Measurements from ENCODE around the gene THOC6.

DNA sequence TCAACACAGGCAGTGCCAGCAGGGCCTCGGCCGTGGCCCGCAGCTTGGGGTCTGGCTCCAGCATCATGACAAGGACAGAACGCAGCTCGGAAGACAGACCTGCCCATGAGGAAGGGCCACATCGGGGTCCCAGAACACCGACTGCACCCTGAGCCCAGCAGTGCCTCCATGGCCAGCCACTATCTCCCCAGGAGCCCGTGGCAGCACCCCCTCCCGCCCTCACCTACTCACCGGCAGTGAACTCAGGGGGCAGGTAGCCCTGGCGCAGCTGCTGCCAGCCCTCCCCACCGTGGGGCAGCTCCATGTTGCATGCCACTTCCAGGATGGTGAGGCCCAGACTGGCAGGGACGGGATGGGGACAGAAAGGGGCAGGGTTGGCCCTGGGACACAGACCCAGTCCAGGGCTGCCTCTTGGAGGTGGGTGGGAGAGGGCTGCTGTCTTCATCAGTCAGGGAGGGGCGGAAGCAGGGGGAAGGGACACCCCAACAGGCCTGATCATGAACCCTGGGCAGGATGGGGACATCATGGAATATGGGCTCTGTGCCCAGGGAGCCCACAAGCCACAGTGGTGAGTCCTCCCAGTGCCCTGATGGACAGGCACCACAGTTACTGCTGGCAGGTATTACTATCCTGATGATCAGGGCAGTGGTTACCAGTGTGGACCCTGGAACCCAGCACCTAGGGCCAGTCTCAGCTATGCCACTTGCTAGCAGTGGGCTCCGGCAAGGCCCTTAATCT, 49.3 kb upstream of the THOC6 start:
- TF ChIP-seq CHD4 (IDR thresholded peaks at IDR 0.05; ENCODE audit: borderline replicate concordance) (no peak), EP300 (IDR thresholded peaks at IDR 0.05) (no peak), MAFK (IDR thresholded peaks at IDR 0.05; ENCODE audit: partially characterized antibody) (no peak), RNF2 (IDR thresholded peaks at IDR 0.05; ENCODE audit: borderline replicate concordance, low read depth) (no peak), POLR2A (IDR thresholded peaks at IDR 0.05; ENCODE audit: low read length) (no peak), CEBPB (IDR thresholded peaks at IDR 0.05) (no peak)
- TF ChIP-seq, protein P1, sequence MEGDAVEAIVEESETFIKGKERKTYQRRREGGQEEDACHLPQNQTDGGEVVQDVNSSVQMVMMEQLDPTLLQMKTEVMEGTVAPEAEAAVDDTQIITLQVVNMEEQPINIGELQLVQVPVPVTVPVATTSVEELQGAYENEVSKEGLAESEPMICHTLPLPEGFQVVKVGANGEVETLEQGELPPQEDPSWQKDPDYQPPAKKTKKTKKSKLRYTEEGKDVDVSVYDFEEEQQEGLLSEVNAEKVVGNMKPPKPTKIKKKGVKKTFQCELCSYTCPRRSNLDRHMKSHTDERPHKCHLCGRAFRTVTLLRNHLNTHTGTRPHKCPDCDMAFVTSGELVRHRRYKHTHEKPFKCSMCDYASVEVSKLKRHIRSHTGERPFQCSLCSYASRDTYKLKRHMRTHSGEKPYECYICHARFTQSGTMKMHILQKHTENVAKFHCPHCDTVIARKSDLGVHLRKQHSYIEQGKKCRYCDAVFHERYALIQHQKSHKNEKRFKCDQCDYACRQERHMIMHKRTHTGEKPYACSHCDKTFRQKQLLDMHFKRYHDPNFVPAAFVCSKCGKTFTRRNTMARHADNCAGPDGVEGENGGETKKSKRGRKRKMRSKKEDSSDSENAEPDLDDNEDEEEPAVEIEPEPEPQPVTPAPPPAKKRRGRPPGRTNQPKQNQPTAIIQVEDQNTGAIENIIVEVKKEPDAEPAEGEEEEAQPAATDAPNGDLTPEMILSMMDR (IDR thresholded peaks at IDR 0.05), result no peak
